Neural cell (in vitro differentiated cells): ENCODE data around the gene NPDC1. TPM values are rescaled to one million over a fixed set of nuclear protein-coding genes. Genes with fewer than 3 reads are reported as not detected.

ENCODE experiments used
- H2AFZ ChIP-seq: fragments of 200-600, 300-800 bp; sonication (generic), shearing (Covaris generic); 2 replicates; pipeline ENCODE4 v1.6.0; 2014; ENCODE audit warnings: low read depth, mild to moderate bottlenecking, antibody characterized with exemption, low read length, moderate library complexity
- H3F3A ChIP-seq: fragments of 200-600 bp; shearing (Covaris generic); 2 replicates; pipeline ENCODE4 v1.6.1; 2016; ENCODE audit warnings: mild to moderate bottlenecking, moderate library complexity, mixed read lengths, antibody characterized with exemption, low read length; ENCODE audit not compliant: insufficient read depth, poor library complexity, severe bottlenecking
- H3K27ac ChIP-seq: fragments of 200-600, 300-800 bp; sonication (generic), shearing (Covaris generic); 2 replicates; pipeline ENCODE4 v1.5.1; 2014; ENCODE audit warnings: mild to moderate bottlenecking, low read length, moderate library complexity
- H3K27me3 ChIP-seq: fragments of 300-800, 200-600 bp; sonication (generic), shearing (Covaris generic); 2 replicates; pipeline ENCODE4 v1.6.0; 2014; ENCODE audit warnings: mild to moderate bottlenecking, low read depth, low read length, moderate library complexity; ENCODE audit not compliant: insufficient read depth
- H3K36me3 ChIP-seq: fragments of 300-800, 200-600 bp; sonication (generic), shearing (Covaris generic); 2 replicates; pipeline ENCODE4 v1.5.1; 2014; ENCODE audit warnings: mild to moderate bottlenecking, antibody characterized with exemption, low read length, moderate library complexity; ENCODE audit not compliant: insufficient read depth
- H3K4me2 ChIP-seq: fragments of 300-800, 200-600 bp; sonication (generic), shearing (Covaris generic); 2 replicates; pipeline ENCODE4 v1.6.0; 2014; ENCODE audit warnings: mild to moderate bottlenecking, low read length
- H3K4me3 ChIP-seq: fragments of 300-800, 200-600 bp; sonication (generic), shearing (Covaris generic); 2 replicates; pipeline ENCODE4 v1.5.1; 2014; ENCODE audit warnings: mild to moderate bottlenecking, low read length, moderate library complexity
- H3K79me2 ChIP-seq: fragments of 200-600 bp; shearing (Covaris generic); replicated peaks from 2 replicates; pipeline ENCODE4 v1.6.0; 2014; ENCODE audit warnings: mild to moderate bottlenecking, low read length, moderate library complexity; ENCODE audit not compliant: insufficient read depth
- H3K9ac ChIP-seq: fragments of 300-800, 200-600 bp; sonication (generic), shearing (Covaris generic); 2 replicates; pipeline ENCODE4 v1.6.1; 2016; ENCODE audit warnings: mild to moderate bottlenecking, low read length, mixed read lengths
- H3K9me2 ChIP-seq: fragments of 200-600 bp; shearing (Covaris generic); 2 replicates; pipeline ENCODE4 v1.6.1; 2016; ENCODE audit warnings: mild to moderate bottlenecking, low read length, mixed read lengths; ENCODE audit not compliant: insufficient read depth
- H3K9me3 ChIP-seq: fragments of 200-600, 300-800 bp; sonication (generic), shearing (Covaris generic); 2 replicates; pipeline ENCODE4 v1.6.1; 2016; ENCODE audit warnings: mild to moderate bottlenecking, mixed run types, low read length, moderate library complexity, mixed read lengths
- H4K20me1 ChIP-seq: fragments of 200-600 bp; shearing (Covaris generic); 2 replicates; pipeline ENCODE4 v1.6.1; 2016; ENCODE audit warnings: mild to moderate bottlenecking, mixed run types; ENCODE audit not compliant: insufficient read depth
- EP300 ChIP-seq: fragments of 450-650 bp; conservative IDR thresholded peaks from 2 replicates; pipeline ENCODE4 v1.6.1; 2014; ENCODE audit warnings: antibody characterized with exemption, mild to moderate bottlenecking, moderate library complexity; ENCODE audit not compliant: poor library complexity, severe bottlenecking
- EZH2 ChIP-seq: fragments of 200-600, 300-800 bp; shearing (Covaris generic), sonication (generic); IDR thresholded peaks from 2 replicates; pipeline ENCODE4 v1.6.1; 2014; ENCODE audit warnings: antibody characterized with exemption, low read length, borderline replicate concordance, mild to moderate bottlenecking; ENCODE audit not compliant: insufficient read depth, poor library complexity, severe bottlenecking
- MXI1 ChIP-seq: fragments of 450-650 bp; conservative IDR thresholded peaks from 2 replicates; pipeline ENCODE4 v1.6.1; 2014; ENCODE audit warnings: antibody characterized with exemption, mild to moderate bottlenecking; ENCODE audit not compliant: poor library complexity, severe bottlenecking
- POLR2AphosphoS5 ChIP-seq: IDR thresholded peaks from 2 replicates; pipeline ENCODE4 v1.6.1; 2012
- SMC3 ChIP-seq: fragments of 450-650 bp; conservative IDR thresholded peaks from 2 replicates; pipeline ENCODE4 v1.6.1; 2014; ENCODE audit warnings: antibody characterized with exemption, mild to moderate bottlenecking, moderate library complexity; ENCODE audit not compliant: poor library complexity
- polyA plus RNA-seq: library from polyadenylated mRNA; depleted of rRNA; stranded (reverse); fragments of >200 nt; gene quantifications from 2 replicates; pipeline ENCODE4 v1.2.3, GENCODE V29; 2014
- TF ChIP-seq, protein P1 (sequence below): IDR thresholded peaks from 2 replicates; pipeline ENCODE4 v1.6.1; 2012; ENCODE audit warnings: borderline replicate concordance
- TF ChIP-seq, protein P2 (sequence below): fragments of 450-650 bp; IDR thresholded peaks from 2 replicates; pipeline ENCODE4 v1.5.1; 2014; ENCODE audit warnings: antibody characterized with exemption, mild to moderate bottlenecking, moderate library complexity; ENCODE audit not compliant: poor library complexity, severe bottlenecking

The NPDC1 gene
- polyA plus RNA-seq, 1 donor from 2014 or later = 161 TPM

DNA sequence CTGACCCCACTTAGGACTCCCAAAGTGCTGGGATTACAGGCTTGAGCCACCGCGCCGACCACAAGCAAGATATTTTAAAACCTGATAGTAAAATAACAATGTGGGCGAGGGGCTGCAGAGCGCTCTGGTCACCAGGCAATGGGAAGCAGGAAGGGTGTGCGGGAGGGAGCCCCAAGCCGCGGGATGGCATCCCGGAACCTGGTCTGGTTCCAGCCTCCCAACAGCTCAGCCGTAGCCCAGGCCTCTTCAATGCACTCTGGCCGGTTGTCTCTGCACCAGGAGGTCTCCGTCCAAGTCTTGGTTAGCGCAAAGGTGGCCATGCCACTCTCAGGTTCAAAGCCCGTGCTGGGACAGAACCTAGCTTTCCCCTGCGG is 30.6 kb upstream of the NPDC1 start:
- Histone ChIP-seq H2AFZ (no peak overlapping the region), H3F3A (no peaks in the 10 kb centered on the region), H4K20me1 (no peaks in the 10 kb centered on the region), H3K4me3 (no peak overlapping the region), H3K9me2 (no peaks in the 10 kb centered on the region), H3K4me2 (no peak overlapping the region), H3K79me2 (no peaks in the 10 kb centered on the region), H3K9ac (no peak overlapping the region), H3K9me3 (no peaks in the 10 kb centered on the region), H3K27me3 (peaks cover 61% of the 10 kb centered on the region), H3K36me3 (no peaks in the 10 kb centered on the region), H3K27ac (no peak overlapping the region)
- TF ChIP-seq EP300 (no peak), POLR2AphosphoS5 (no peak), SMC3 (no peak), EZH2 (no peak)
- TF ChIP-seq, protein P1, sequence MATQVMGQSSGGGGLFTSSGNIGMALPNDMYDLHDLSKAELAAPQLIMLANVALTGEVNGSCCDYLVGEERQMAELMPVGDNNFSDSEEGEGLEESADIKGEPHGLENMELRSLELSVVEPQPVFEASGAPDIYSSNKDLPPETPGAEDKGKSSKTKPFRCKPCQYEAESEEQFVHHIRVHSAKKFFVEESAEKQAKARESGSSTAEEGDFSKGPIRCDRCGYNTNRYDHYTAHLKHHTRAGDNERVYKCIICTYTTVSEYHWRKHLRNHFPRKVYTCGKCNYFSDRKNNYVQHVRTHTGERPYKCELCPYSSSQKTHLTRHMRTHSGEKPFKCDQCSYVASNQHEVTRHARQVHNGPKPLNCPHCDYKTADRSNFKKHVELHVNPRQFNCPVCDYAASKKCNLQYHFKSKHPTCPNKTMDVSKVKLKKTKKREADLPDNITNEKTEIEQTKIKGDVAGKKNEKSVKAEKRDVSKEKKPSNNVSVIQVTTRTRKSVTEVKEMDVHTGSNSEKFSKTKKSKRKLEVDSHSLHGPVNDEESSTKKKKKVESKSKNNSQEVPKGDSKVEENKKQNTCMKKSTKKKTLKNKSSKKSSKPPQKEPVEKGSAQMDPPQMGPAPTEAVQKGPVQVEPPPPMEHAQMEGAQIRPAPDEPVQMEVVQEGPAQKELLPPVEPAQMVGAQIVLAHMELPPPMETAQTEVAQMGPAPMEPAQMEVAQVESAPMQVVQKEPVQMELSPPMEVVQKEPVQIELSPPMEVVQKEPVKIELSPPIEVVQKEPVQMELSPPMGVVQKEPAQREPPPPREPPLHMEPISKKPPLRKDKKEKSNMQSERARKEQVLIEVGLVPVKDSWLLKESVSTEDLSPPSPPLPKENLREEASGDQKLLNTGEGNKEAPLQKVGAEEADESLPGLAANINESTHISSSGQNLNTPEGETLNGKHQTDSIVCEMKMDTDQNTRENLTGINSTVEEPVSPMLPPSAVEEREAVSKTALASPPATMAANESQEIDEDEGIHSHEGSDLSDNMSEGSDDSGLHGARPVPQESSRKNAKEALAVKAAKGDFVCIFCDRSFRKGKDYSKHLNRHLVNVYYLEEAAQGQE = no peak
- TF ChIP-seq, protein P2, sequence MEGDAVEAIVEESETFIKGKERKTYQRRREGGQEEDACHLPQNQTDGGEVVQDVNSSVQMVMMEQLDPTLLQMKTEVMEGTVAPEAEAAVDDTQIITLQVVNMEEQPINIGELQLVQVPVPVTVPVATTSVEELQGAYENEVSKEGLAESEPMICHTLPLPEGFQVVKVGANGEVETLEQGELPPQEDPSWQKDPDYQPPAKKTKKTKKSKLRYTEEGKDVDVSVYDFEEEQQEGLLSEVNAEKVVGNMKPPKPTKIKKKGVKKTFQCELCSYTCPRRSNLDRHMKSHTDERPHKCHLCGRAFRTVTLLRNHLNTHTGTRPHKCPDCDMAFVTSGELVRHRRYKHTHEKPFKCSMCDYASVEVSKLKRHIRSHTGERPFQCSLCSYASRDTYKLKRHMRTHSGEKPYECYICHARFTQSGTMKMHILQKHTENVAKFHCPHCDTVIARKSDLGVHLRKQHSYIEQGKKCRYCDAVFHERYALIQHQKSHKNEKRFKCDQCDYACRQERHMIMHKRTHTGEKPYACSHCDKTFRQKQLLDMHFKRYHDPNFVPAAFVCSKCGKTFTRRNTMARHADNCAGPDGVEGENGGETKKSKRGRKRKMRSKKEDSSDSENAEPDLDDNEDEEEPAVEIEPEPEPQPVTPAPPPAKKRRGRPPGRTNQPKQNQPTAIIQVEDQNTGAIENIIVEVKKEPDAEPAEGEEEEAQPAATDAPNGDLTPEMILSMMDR = no peak

DNA sequence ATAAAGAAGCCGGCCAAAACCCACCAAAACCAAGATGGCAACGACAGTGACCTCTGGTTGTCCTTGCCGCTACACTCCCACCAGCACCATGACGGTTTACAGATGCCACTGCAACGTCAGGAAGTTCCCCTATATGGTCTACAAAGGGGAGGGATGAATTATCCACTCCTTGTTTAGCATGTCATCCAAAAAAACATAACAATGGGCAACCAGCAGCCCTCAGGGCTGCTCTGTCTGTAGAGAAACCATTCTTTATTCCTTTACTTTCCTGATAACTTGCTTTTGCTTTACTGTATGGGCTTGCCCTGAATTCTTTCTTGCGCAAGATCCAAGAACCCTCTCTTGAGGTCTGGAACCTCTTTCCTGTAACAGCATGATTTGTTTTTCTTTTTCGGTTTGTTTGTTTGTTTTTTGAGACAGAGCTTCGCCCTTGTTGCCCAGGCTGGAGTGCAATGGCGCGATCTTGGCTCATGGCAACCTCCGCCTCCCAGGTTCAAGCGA is 29.3 kb upstream of the NPDC1 start:
- Histone ChIP-seq H3K4me3 (no peak overlapping the region), H3K9ac (no peak overlapping the region), H2AFZ (no peak overlapping the region), H3K9me3 (no peaks in the 10 kb centered on the region), H3K27ac (no peak overlapping the region), H3K79me2 (no peaks in the 10 kb centered on the region), H3K27me3 (peaks cover 55% of the 10 kb centered on the region), H4K20me1 (no peaks in the 10 kb centered on the region), H3F3A (no peaks in the 10 kb centered on the region), H3K9me2 (no peaks in the 10 kb centered on the region), H3K4me2 (no peak overlapping the region), H3K36me3 (no peaks in the 10 kb centered on the region)
- TF ChIP-seq EP300 = no peak

DNA sequence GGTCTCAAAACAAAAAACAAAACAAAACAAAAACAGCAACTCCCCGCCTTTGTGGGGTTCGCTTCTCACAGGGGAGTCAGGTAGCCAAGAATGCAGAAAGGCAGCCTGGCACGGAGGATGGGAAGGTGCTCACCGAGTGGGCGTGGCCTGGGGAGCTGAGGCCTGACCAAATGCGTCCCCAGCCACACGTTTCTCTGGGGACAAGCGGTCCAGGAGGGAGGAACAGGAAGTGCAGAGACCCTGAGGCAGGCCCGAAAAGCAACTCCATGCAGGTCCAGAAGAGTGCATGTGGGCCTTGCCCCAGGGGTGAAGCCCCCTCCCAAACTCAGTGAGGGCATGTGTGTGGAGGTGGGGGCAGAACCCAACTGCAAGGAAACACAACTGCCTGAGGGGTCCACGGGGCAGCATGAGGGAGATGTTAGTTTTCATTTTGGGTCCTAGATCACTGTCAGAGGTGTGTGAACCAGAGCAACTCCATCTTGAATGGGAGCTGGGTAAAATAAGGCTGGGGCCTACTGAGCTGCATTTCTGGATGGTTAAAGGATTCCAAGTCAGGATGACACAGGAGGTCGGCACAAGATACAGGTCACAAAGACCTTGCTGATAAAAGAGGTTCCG is 28.8 kb upstream of the NPDC1 start:
- TF ChIP-seq POLR2AphosphoS5 (no peak), SMC3 (no peak), EZH2 (no peak), MXI1 (no peak)
- TF ChIP-seq, protein P2 = no peak
- H2AFZ ChIP-seq = no peak overlapping the region
- H3F3A ChIP-seq = no peaks in the 10 kb centered on the region
- H3K9me3 ChIP-seq = no peaks in the 10 kb centered on the region
- H3K27ac ChIP-seq = no peak overlapping the region
- peaks cover 49% of the 10 kb centered on the region for H3K27me3 ChIP-seq
- no peak overlapping the region for H3K4me3 ChIP-seq
- no peaks in the 10 kb centered on the region for H4K20me1 ChIP-seq
- H3K9ac ChIP-seq = no peak overlapping the region
- H3K79me2 ChIP-seq = no peaks in the 10 kb centered on the region
- no peaks in the 10 kb centered on the region for H3K36me3 ChIP-seq
- H3K9me2 ChIP-seq = no peaks in the 10 kb centered on the region
- no peak overlapping the region for H3K4me2 ChIP-seq
